ENCODE data around the gene CPTP.

Gene CPTP

DNA sequence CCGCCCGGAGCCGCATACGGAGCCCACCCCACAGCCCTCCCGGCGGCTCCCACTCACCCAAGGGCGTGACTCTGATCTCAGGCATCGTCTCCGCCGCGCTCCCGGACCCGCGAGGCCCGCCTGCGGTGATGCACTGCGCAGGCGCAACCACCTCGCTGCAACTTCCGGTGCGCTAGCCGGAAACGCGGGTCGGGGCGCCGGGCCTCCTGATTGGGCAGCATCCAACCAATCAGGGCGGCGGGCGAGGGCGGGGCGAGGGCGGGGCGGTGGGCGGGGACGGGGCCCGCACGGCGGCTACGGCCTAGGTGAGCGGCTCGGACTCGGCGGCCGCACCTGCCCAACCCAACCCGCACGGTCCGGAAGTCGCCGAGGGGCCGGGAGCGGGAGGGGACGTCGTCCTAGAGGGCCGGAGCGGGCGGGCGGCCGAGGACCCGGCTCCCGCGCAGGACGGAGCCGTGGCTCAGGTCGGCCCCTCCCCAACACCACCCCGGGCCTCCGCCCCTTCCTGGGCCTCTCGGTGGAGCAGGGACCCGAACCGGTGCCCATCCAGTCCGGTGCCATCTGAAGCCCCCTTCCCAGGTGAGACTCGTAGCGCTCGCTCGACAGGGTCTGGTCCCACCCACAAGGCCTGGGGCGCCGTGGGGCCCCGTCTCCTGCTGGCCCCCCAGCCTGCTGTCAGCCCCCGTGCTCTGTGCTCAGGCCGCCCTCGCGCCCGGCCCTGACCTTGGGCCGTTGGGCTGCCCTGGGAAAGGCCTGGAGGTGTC, at the start of gene CPTP, which contains the start of gene INTS11:
CPTP (plus strand) TSS at position 279 of the 764 bp plus-strand sequence. CDS start 2,109 bp downstream, outside the sequence.
INTS11 (minus strand) TSS at position 137 of the 764 bp plus-strand sequence; CDS start at position 85, 52 bp downstream.
- H3K27ac ChIP-seq (ENCODE audit: low read depth, low read length), result peak within 1 kb of the TSS; percentile 34
- peaks cover 4% of the 10 kb centered on the region for H3K9me3 ChIP-seq (ENCODE audit: control insufficient read depth, insufficient read depth, low read length)
- no peaks in the 10 kb centered on the region for H3K27me3 ChIP-seq (ENCODE audit: control insufficient read depth, low read length)
- peak within 1 kb of the TSS; percentile 82 for H3K4me3 ChIP-seq (ENCODE audit: low read length)
- H3F3A ChIP-seq (ENCODE audit: control insufficient read depth, insufficient read depth), result no peaks in the 10 kb centered on the region
- H4K20me1 ChIP-seq (ENCODE audit: control insufficient read depth, insufficient read depth, low read depth, low read length), result peaks cover 18% of the 10 kb centered on the region
- peak within 1 kb of the TSS; percentile 88 for H3K4me2 ChIP-seq (ENCODE audit: low read length)
- peaks cover 26% of the 10 kb centered on the region for H3K4me1 ChIP-seq (ENCODE audit: control insufficient read depth, low read length)
- TF ChIP-seq, protein P1, sequence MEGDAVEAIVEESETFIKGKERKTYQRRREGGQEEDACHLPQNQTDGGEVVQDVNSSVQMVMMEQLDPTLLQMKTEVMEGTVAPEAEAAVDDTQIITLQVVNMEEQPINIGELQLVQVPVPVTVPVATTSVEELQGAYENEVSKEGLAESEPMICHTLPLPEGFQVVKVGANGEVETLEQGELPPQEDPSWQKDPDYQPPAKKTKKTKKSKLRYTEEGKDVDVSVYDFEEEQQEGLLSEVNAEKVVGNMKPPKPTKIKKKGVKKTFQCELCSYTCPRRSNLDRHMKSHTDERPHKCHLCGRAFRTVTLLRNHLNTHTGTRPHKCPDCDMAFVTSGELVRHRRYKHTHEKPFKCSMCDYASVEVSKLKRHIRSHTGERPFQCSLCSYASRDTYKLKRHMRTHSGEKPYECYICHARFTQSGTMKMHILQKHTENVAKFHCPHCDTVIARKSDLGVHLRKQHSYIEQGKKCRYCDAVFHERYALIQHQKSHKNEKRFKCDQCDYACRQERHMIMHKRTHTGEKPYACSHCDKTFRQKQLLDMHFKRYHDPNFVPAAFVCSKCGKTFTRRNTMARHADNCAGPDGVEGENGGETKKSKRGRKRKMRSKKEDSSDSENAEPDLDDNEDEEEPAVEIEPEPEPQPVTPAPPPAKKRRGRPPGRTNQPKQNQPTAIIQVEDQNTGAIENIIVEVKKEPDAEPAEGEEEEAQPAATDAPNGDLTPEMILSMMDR (IDR thresholded peaks at IDR 0.05; ENCODE audit: low read depth, low read length, poor library complexity, severe bottlenecking), result no peak
- no peak for TF ChIP-seq EZH2phosphoT487 (IDR thresholded peaks at IDR 0.05; ENCODE audit: borderline replicate concordance, low read length)
- H3K79me2 ChIP-seq (ENCODE audit: control insufficient read depth, low read length), result peaks cover 61% of the 10 kb centered on the region
- peaks cover 37% of the 10 kb centered on the region; the same call in 1 of the 2 replicates for H3K36me3 ChIP-seq (ENCODE audit: control insufficient read depth, low read length)
- H3K9me2 ChIP-seq (replicated peaks; ENCODE audit: control insufficient read depth, low read length), result no peaks in the 10 kb centered on the region

DNA sequence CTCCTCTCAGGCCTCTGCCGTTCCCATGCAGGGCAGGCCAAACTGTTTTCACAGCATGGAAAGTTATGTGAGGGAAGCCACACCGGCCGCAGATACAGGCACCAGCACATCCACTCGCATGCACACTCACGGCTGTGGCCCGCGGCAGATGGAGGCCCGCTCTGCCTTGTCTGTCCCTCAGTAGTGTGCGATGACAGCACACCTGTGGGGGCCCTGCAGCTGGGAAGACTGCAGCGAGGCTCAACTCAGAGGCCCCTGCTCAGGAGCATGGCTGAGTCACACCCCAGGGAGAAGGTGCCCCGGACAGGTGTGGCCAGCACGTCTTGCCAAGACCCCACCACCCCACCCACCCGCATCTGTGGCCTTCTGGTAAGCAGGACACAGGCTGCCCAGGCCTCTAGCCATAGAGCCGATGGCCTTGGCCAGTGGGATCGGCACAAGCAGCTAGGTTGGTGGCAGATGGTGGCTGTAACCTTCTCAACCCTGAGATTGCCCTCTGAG, 49.6 kb upstream of the CPTP start:
- Histone ChIP-seq H3K4me1 (ENCODE audit: control insufficient read depth, low read length) (peaks cover 30% of the 10 kb centered on the region), H3K27me3 (ENCODE audit: control insufficient read depth, low read length) (no peaks in the 10 kb centered on the region), H3K4me2 (ENCODE audit: low read length) (peak overlapping the region; percentile 97), H3K36me3 (ENCODE audit: control insufficient read depth, low read length) (peaks cover 29% of the 10 kb centered on the region), H3K27ac (ENCODE audit: low read depth, low read length) (no peak overlapping the region), H3K9me2 (replicated peaks; ENCODE audit: control insufficient read depth, low read length) (no peaks in the 10 kb centered on the region), H3F3A (ENCODE audit: control insufficient read depth, insufficient read depth) (no peaks in the 10 kb centered on the region), H4K20me1 (ENCODE audit: control insufficient read depth, insufficient read depth, low read depth, low read length) (peaks cover 25% of the 10 kb centered on the region), H3K4me3 (ENCODE audit: low read length) (peak overlapping the region; percentile 98), H3K79me2 (ENCODE audit: control insufficient read depth, low read length) (peaks cover 42% of the 10 kb centered on the region), H3K9me3 (ENCODE audit: control insufficient read depth, insufficient read depth, low read length) (no peaks in the 10 kb centered on the region)
- TF ChIP-seq, protein P1 (IDR thresholded peaks at IDR 0.05; ENCODE audit: low read depth, low read length, poor library complexity, severe bottlenecking), result no peak
- TF ChIP-seq EZH2phosphoT487 (IDR thresholded peaks at IDR 0.05; ENCODE audit: borderline replicate concordance, low read length), result no peak

DNA sequence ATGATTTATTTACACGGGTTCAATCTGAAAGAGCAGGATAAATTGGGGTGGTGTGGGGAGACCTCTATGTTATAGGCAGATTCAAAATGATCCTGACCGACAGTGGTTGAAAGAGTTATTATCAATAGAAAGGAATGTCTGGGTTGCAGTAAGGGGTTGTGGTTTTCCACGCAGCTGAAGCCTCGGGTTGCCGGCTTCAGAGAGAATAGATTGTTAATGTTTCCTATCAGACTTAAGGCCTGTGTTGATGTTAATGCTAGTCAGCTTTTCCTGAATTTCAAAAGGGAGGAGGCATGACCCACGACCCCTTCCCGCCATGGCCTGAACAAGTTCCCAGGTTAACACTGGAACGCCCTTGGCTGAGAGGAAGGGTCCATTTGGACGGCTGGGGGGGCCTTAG, 48.8 kb upstream of the CPTP start:
- no peaks in the 10 kb centered on the region for H3F3A ChIP-seq (ENCODE audit: control insufficient read depth, insufficient read depth)

More for the DNA sequence above, 48.8 kb upstream of the CPTP start:
- Histone ChIP-seq H3K27me3 (ENCODE audit: control insufficient read depth, low read length) (no peaks in the 10 kb centered on the region), H3K4me3 (ENCODE audit: low read length) (no peak overlapping the region), H3K36me3 (ENCODE audit: control insufficient read depth, low read length) (peaks cover 21% of the 10 kb centered on the region), H3K27ac (ENCODE audit: low read depth, low read length) (no peak overlapping the region), H3K4me2 (ENCODE audit: low read length) (no peak overlapping the region), H3K4me1 (ENCODE audit: control insufficient read depth, low read length) (peaks cover 28% of the 10 kb centered on the region), H3K9me3 (ENCODE audit: control insufficient read depth, insufficient read depth, low read length) (no peaks in the 10 kb centered on the region), H3K79me2 (ENCODE audit: control insufficient read depth, low read length) (peaks cover 34% of the 10 kb centered on the region), H4K20me1 (ENCODE audit: control insufficient read depth, insufficient read depth, low read depth, low read length) (peaks cover 17% of the 10 kb centered on the region; the same call in 1 of the 2 replicates), H3K9me2 (replicated peaks; ENCODE audit: control insufficient read depth, low read length) (no peaks in the 10 kb centered on the region)
- TF ChIP-seq, protein P1 (IDR thresholded peaks at IDR 0.05; ENCODE audit: low read depth, low read length, poor library complexity, severe bottlenecking), result no peak
- no peak for TF ChIP-seq EZH2phosphoT487 (IDR thresholded peaks at IDR 0.05; ENCODE audit: borderline replicate concordance, low read length)

All from DOHH2 (cell line).